A549 (cell line): ENCODE data around the gene SUFU. TPM values are rescaled to one million over a fixed set of nuclear protein-coding genes. Genes with fewer than 3 reads are reported as not detected.

Experiments used
- ATAC-seq, 2 experiments: fragments of 200-7000 bp in 1 of 2; fragments of >200 bp in 1 of 2; cut with Nextera tagmentation in 1 of 2; cut with Tn5 transposase in 1 of 2; 3 replicates each; pipeline versions ENCODE4 v1.8.0 to v1.9.1; 2018 to 2020; ENCODE audit warnings: mild to moderate bottlenecking in 1 of 2, moderate library complexity in 1 of 2
- CTCF ChIA-PET: fragments of 300-600 bp; sonication (Branson Sonifier 250); formaldehyde crosslinking; extraction: SDS; loops from one replicate; lab custom pipeline; 2021; ENCODE audit warnings: antibody characterized with exemption, inconsistent platforms; lab: Yijun Ruan, JAX
- POLR2A ChIA-PET: fragments of 350-600 bp; formaldehyde crosslinking; extraction: SDS; loops from one replicate; lab custom pipeline; 2021; ENCODE audit warnings: antibody characterized with exemption, inconsistent platforms; lab: Yijun Ruan, JAX
- DNase-seq, 2 experiments: peaks; one replicate each; pipeline versions ENCODE4 v3.0.0 to v3.0.0-alpha.2; 2011 to 2016; ENCODE audit warnings: low read depth in 1 of 2, low spot score in 1 of 2
- FAIRE-seq: peaks from 2 replicates; lab custom pipeline; 2011; peaks lifted over from hg19 to GRCh38; lab: Jason Lieb, UNC
- H3K27ac ChIP-seq, 2 experiments: fragments of >200 bp; sonication (Bioruptor Twin); formaldehyde crosslinking; 3 replicates each; pipeline ENCODE4 v1.5.1; 2016 to 2017
- H3K4me1 ChIP-seq: fragments of >200 bp; sonication (Bioruptor Twin); formaldehyde crosslinking; 3 replicates; pipeline ENCODE4 v1.6.1; 2016
- H3K4me2 ChIP-seq: fragments of >200 bp; sonication (Bioruptor Twin); formaldehyde crosslinking; 3 replicates; pipeline ENCODE4 v1.6.1; 2016
- H3K4me3 ChIP-seq: fragments of >200 bp; sonication (Bioruptor Twin); formaldehyde crosslinking; 3 replicates; pipeline ENCODE4 v1.5.1; 2016
- H3K9me3 ChIP-seq: fragments of >200 bp; sonication (Bioruptor Twin); formaldehyde crosslinking; 3 replicates; pipeline ENCODE4 v1.6.1; 2016
- BHLHE40 ChIP-seq: IDR thresholded peaks from 2 replicates; pipeline ENCODE4 v1.6.1; 2012; ENCODE audit warnings: low read depth, low read length, inconsistent platforms
- CBX2 ChIP-seq: fragments of 200-600 bp; sonication (generic); IDR thresholded peaks from 2 replicates; pipeline ENCODE4 v1.6.1; 2016; ENCODE audit warnings: low read depth, mild to moderate bottlenecking, borderline replicate concordance
- CBX8 ChIP-seq: fragments of 200-600 bp; sonication (generic); IDR thresholded peaks from 2 replicates; pipeline ENCODE4 v1.6.1; 2016
- CHD2 ChIP-seq: fragments of 150-350 bp; IDR thresholded peaks from 2 replicates; pipeline ENCODE4 v1.6.1; 2014; ENCODE audit warnings: low read length; ENCODE audit not compliant: partially characterized antibody
- EP300 ChIP-seq, 2 experiments: fragments of >200 bp; sonication (Bioruptor Twin); formaldehyde crosslinking; IDR thresholded peaks; 2 replicates in 1 of 2; 3 replicates in 1 of 2; pipeline ENCODE4 v1.6.1; 2016 to 2017
- FOXS1 ChIP-seq: fragments of 250-450 bp; sonication (Bioruptor Pico); IDR thresholded peaks from 2 replicates; pipeline ENCODE4 v1.5.0; 2020; ENCODE audit warnings: mild to moderate bottlenecking, moderate library complexity
- GATA3 ChIP-seq: IDR thresholded peaks from 2 replicates; pipeline ENCODE4 v1.6.1; 2012; ENCODE audit warnings: borderline replicate concordance
- HOXA7 ChIP-seq: fragments of 250-450 bp; sonication (Bioruptor Pico); IDR thresholded peaks from 2 replicates; pipeline ENCODE4 v1.5.0; 2020; ENCODE audit warnings: mild to moderate bottlenecking, moderate library complexity
- HOXB13 ChIP-seq: fragments of 250-450 bp; sonication (Bioruptor Pico); IDR thresholded peaks from 2 replicates; pipeline ENCODE4 v1.5.0; 2020; ENCODE audit warnings: low read depth, mild to moderate bottlenecking, moderate library complexity
- HOXB5 ChIP-seq: fragments of 250-450 bp; sonication (Bioruptor Pico); IDR thresholded peaks from 2 replicates; pipeline ENCODE4 v1.5.0; 2020; ENCODE audit warnings: mild to moderate bottlenecking, moderate library complexity
- JUN ChIP-seq, 2 experiments: fragments of >200 bp; sonication (Bioruptor Twin); formaldehyde crosslinking; IDR thresholded peaks; 2 replicates in 1 of 2; 3 replicates in 1 of 2; pipeline ENCODE4 v1.6.1; 2016 to 2017
- JUNB ChIP-seq: fragments of >200 bp; sonication (Bioruptor Twin); formaldehyde crosslinking; IDR thresholded peaks from 2 replicates; pipeline ENCODE4 v1.6.1; 2016
- KDM1A ChIP-seq: fragments of 200-600 bp; sonication (generic); IDR thresholded peaks from 2 replicates; pipeline ENCODE4 v1.6.1; 2016; ENCODE audit warnings: low read depth, mild to moderate bottlenecking
- KDM5A ChIP-seq: fragments of 200-600 bp; sonication (generic); IDR thresholded peaks from 2 replicates; pipeline ENCODE4 v1.6.1; 2016; ENCODE audit warnings: antibody characterized with exemption, mild to moderate bottlenecking
- MAFK ChIP-seq: fragments of 450-650 bp; IDR thresholded peaks from 2 replicates; pipeline ENCODE4 v1.6.1; 2014; ENCODE audit not compliant: partially characterized antibody
- NPAS2 ChIP-seq: fragments of 250-450 bp; sonication (Bioruptor Pico); IDR thresholded peaks from 2 replicates; pipeline ENCODE4 v1.8.0; 2022; ENCODE audit warnings: mild to moderate bottlenecking, moderate library complexity, borderline replicate concordance
- PHF8 ChIP-seq: fragments of 200-600 bp; sonication (generic); IDR thresholded peaks from 2 replicates; pipeline ENCODE4 v1.6.1; 2016; ENCODE audit warnings: low read depth, mild to moderate bottlenecking, antibody characterized with exemption, moderate library complexity, borderline replicate concordance
- RARB ChIP-seq: fragments of 250-450 bp; sonication (Bioruptor Pico); IDR thresholded peaks from 2 replicates; pipeline ENCODE4 v1.8.0; 2021; ENCODE audit warnings: mild to moderate bottlenecking, moderate library complexity
- RFX5 ChIP-seq: fragments of 450-650 bp; IDR thresholded peaks from 2 replicates; pipeline ENCODE4 v1.7.1; 2014; ENCODE audit warnings: antibody characterized with exemption, mild to moderate bottlenecking, moderate library complexity
- ZFP36 ChIP-seq: fragments of 450-650 bp; IDR thresholded peaks from 2 replicates; pipeline ENCODE4 v1.6.1; 2014; ENCODE audit warnings: borderline replicate concordance; ENCODE audit not compliant: partially characterized antibody
- WGBS: methylation state at CpG from one replicate; pipeline ENCODE4 v1.1.6; 2017; ENCODE audit errors: missing lambda C conversion rate; 5-methylcytosine and 5-hydroxymethylcytosine counted together
- polyA plus RNA-seq, 4 experiments: library from polyadenylated mRNA; depleted of rRNA in 3 of 4; stranded (reverse); fragments of >200 nt; fragmentation: RNase III in 1 of 4; extraction: RNeasy Plus Mini Kit Qiagen cat#74134 plus additional on column Dnase treatment in 1 of 4; gene quantifications; 2 replicates in 3 of 4; 3 replicates in 1 of 4; pipeline ENCODE4 v1.2.3, GENCODE V29; 2011 to 2017
- TF ChIP-seq, protein P1 (sequence below): IDR thresholded peaks from 2 replicates; pipeline ENCODE4 v1.6.1; 2012
- TF ChIP-seq, protein P2 (sequence below): fragments of 450-650 bp; IDR thresholded peaks from 2 replicates; pipeline ENCODE4 v1.6.1; 2014; ENCODE audit warnings: antibody characterized with exemption
- TF ChIP-seq, protein P3 (sequence below): fragments of >200 bp; sonication (Bioruptor Twin); formaldehyde crosslinking; IDR thresholded peaks from 3 replicates; pipeline ENCODE4 v1.5.1; 2016
- TF ChIP-seq, protein P4 (sequence below): IDR thresholded peaks from 2 replicates; pipeline ENCODE4 v1.6.1; 2012
- TF ChIP-seq, protein P5 (sequence below): fragments of >200 bp; sonication (Bioruptor Twin); formaldehyde crosslinking; IDR thresholded peaks from 2 replicates; pipeline ENCODE4 v1.6.1; 2016

SUFU gene
- polyA plus RNA-seq, 2 of the 4 experiments (the other 2 are of a cell fraction): 3.7 to 5.5 TPM

DNA sequence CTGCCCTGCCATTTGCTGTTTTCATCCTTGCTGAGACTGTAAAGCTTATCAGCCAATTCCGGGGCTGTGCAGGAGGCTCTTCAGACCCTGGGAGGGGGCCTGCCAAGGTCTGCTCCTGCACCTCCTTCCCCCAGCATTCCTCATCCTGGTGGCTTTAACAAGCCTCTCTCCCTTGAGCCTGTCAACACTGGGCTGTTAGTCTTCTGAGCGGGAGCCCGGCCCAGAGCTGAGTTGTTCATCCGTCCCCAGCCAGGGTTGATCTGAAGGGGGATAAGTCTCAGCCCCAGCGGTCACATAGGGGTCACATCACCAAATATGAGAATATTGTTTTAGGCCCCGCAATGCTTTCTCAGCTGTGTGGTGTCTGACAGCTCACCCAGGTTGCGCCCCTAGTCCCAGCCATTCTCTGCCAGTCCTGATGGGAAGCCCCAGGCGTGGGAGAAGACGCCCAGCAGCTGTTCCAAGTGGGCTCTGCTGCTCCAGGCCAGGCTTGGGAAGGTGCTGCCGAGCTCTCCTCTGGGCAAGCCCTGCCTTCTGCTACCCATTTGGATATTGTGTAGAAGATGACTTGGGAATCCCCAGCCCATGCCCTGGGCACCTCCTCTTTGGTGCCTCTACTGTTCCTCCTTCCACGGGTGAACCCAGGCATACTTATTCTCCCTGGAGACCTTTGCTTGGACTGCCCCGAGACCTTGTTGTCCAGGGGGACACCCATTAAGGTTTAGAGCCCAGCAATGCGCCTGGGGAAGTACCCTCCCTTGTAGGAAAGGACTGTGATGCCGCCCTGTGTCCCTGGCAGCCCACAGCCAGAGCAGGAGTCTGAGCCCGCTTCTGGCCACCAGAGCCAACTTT, 117.0 kb downstream of the SUFU start:
- FAIRE-seq (no peak), DNase-seq (no peak), ATAC-seq (no peak)
- Histone ChIP-seq H3K4me2 (no peak overlapping the region), H3K4me3 (no peak overlapping the region), H3K9me3 (no peaks in the 10 kb centered on the region), H3K4me1 (no peaks in the 10 kb centered on the region), H3K27ac (no peak overlapping the region)
- CTCF ChIA-PET: interaction anchor here (1.0 to 2.8 kb wide), 3 partner anchors 24 to 37 kb away, joined by 4 to 11 read pairs (median 7); partner anchors contain the start of gene TRIM8
- 87% methylated on average over 14 of the region's 15 CpGs for WGBS
- TF ChIP-seq, protein P1, sequence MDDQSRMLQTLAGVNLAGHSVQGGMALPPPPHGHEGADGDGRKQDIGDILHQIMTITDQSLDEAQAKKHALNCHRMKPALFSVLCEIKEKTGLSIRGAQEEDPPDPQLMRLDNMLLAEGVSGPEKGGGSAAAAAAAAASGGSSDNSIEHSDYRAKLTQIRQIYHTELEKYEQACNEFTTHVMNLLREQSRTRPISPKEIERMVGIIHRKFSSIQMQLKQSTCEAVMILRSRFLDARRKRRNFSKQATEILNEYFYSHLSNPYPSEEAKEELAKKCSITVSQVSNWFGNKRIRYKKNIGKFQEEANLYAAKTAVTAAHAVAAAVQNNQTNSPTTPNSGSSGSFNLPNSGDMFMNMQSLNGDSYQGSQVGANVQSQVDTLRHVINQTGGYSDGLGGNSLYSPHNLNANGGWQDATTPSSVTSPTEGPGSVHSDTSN: no peak
- no peak for TF ChIP-seq JUN (IDR thresholded peaks at IDR 0.05)
- no peak for TF ChIP-seq FOXS1 (CRISPR knock-in tag)
- TF ChIP-seq MAFK: no peak
- TF ChIP-seq, protein P2, sequence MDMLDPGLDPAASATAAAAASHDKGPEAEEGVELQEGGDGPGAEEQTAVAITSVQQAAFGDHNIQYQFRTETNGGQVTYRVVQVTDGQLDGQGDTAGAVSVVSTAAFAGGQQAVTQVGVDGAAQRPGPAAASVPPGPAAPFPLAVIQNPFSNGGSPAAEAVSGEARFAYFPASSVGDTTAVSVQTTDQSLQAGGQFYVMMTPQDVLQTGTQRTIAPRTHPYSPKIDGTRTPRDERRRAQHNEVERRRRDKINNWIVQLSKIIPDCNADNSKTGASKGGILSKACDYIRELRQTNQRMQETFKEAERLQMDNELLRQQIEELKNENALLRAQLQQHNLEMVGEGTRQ: no peak
- TF ChIP-seq HOXA7 (CRISPR knock-in tag): no peak
- TF ChIP-seq, protein P3, sequence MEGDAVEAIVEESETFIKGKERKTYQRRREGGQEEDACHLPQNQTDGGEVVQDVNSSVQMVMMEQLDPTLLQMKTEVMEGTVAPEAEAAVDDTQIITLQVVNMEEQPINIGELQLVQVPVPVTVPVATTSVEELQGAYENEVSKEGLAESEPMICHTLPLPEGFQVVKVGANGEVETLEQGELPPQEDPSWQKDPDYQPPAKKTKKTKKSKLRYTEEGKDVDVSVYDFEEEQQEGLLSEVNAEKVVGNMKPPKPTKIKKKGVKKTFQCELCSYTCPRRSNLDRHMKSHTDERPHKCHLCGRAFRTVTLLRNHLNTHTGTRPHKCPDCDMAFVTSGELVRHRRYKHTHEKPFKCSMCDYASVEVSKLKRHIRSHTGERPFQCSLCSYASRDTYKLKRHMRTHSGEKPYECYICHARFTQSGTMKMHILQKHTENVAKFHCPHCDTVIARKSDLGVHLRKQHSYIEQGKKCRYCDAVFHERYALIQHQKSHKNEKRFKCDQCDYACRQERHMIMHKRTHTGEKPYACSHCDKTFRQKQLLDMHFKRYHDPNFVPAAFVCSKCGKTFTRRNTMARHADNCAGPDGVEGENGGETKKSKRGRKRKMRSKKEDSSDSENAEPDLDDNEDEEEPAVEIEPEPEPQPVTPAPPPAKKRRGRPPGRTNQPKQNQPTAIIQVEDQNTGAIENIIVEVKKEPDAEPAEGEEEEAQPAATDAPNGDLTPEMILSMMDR: no peak
- TF ChIP-seq PHF8: no peak
- POLR2A ChIA-PET: no interaction called here

DNA sequence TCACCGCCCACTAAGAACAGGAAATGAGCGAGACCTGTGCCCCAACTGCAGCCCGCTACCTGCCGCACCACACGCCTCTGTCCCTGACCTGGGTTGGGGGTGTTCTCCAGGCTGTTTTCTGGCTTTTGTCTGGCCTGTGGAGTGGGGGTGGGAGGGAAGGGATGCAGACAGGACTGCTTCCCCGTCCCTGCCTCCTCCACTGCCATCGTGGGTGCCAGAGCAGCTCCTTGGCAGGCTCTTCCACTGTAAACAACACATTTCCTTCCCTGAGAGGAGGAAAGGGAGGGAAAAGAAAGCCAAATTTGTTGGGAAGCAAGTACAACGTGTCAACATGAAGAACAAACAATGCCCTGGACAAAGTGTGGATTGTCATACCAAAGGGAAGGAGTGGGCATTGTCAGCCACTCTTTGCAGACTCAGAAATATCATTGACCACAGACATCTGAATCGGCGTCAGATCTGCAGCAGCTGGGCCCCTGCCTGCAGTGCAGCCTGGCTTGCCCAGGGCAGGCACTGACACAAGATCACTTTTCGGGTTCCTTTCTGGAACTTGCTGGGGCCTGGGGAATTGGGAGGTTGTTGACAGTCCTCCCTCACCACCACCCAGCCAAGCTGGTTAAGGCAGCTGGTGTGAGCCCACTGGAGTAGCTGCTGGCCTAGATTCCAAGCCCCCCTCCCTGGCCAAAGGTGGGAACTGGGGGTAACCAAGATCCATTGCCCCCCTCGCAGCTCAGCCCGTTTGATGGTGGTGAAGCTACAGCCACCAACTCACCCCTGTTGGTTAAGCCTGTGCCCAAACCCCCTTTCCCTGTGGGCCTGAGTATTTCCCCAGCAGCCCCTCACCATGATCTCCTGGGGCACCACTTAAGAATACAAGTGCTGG, 117.9 kb downstream of the SUFU start:
- Histone ChIP-seq H3K4me2 (no peak overlapping the region), H3K4me1 (no peaks in the 10 kb centered on the region), H3K9me3 (no peaks in the 10 kb centered on the region), H3K4me3 (no peak overlapping the region), H3K27ac (no peak overlapping the region)
- FAIRE-seq (no peak), ATAC-seq (no peak), DNase-seq (no peak)
- POLR2A ChIA-PET: no interaction called here
- TF ChIP-seq, protein P4, sequence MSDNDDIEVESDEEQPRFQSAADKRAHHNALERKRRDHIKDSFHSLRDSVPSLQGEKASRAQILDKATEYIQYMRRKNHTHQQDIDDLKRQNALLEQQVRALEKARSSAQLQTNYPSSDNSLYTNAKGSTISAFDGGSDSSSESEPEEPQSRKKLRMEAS: no peak
- TF ChIP-seq JUNB: no peak
- no peak for TF ChIP-seq HOXA7 (CRISPR knock-in tag)
- TF ChIP-seq NPAS2 (CRISPR knock-in tag): no peak
- TF ChIP-seq, protein P5, sequence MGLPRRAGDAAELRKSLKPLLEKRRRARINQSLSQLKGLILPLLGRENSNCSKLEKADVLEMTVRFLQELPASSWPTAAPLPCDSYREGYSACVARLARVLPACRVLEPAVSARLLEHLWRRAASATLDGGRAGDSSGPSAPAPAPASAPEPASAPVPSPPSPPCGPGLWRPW: no peak
- no peak for TF ChIP-seq RARB (CRISPR knock-in tag)
- WGBS: 72% methylated on average over 9 of the region's 13 CpGs
- CTCF ChIA-PET: interaction anchor here (1.0 to 1.6 kb wide), 4 partner anchors 10 to 38 kb away, joined by 4 to 7 read pairs (median 4); no protein-coding TSS in a partner anchor

DNA sequence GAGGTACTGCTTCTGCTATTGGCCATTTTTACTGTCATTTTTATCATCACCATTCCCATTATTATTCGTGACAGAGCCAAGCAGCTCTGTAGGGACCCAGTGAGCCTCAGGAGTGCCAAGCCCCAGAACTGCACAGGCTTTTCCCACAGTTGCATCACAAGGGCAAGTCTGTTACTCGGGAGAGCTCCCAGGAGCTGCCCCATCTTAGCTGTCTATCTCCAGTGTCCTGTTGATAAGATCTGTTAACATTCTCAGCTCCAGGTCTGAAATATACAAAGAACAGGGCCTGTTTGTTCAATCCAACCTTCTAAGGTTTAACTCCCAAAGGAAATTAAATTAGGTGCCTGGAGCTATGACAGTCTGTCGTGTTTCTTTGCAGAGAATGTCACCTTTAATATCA, 120.3 kb downstream of the SUFU start:
- ATAC-seq: no peak
- ChIA-PET POLR2A (no interaction called here), CTCF (interaction anchor here (0.9 to 1.0 kb wide), 4 partner anchors 9 to 120 kb away, joined by 3 to 4 read pairs (median 3); partner anchors contain the start of gene SUFU)
- peaks cover 20% of the 10 kb centered on the region for H3K4me1 ChIP-seq
- no peaks in the 10 kb centered on the region for H3K9me3 ChIP-seq
- no peak for DNase-seq
- WGBS: 75% methylated on average over 3 of the region's 3 CpGs
- no peak overlapping the region for H3K4me3 ChIP-seq
- no peak for FAIRE-seq
- no peak overlapping the region for H3K27ac ChIP-seq
- H3K4me2 ChIP-seq: no peak overlapping the region
- no peak for TF ChIP-seq KDM1A
- TF ChIP-seq CHD2: no peak
- TF ChIP-seq EP300 (IDR thresholded peaks at IDR 0.05): no peak
- no peak for TF ChIP-seq PHF8
- TF ChIP-seq CBX8: no peak
- TF ChIP-seq GATA3: no peak
- TF ChIP-seq BHLHE40: no peak
- no peak for TF ChIP-seq HOXB13 (CRISPR knock-in tag)
- TF ChIP-seq, protein P1: no peak
- no peak for TF ChIP-seq HOXA7 (CRISPR knock-in tag)
- no peak for TF ChIP-seq CBX2
- TF ChIP-seq KDM5A: no peak
- no peak for TF ChIP-seq RFX5
- TF ChIP-seq HOXB5 (CRISPR knock-in tag): no peak
- TF ChIP-seq ZFP36: no peak
